Measurements from ENCODE around the gene PLEKHA1.

GRCh38 chr10:122469848-122470247 is 95.3 kb downstream of the PLEKHA1 start:
- TF ChIP-seq ELK1 (IDR thresholded peaks at IDR 0.05; ENCODE audit: borderline replicate concordance, low read depth, low read length) = no peak
- TF ChIP-seq RAD21 (IDR thresholded peaks at IDR 0.05; ENCODE audit: low read length) = no peak
- no peak for TF ChIP-seq CEBPB (IDR thresholded peaks at IDR 0.05; ENCODE audit: low read depth, low read length)
- TF ChIP-seq CTCF (conservative IDR thresholded peaks at IDR 0.05; ENCODE audit: low read depth, low read length) = no peak
- no peak for TF ChIP-seq RFX5 (IDR thresholded peaks at IDR 0.05; ENCODE audit: low read depth, low read length)
- TF ChIP-seq MAFK (IDR thresholded peaks at IDR 0.05; ENCODE audit: low read depth, low read length) = no peak
- no peak for TF ChIP-seq MXI1 (IDR thresholded peaks at IDR 0.05; ENCODE audit: borderline replicate concordance, low read depth, low read length)
- TF ChIP-seq POLR2A (IDR thresholded peaks at IDR 0.05; ENCODE audit: low read depth, low read length) = no peak
- no peak for TF ChIP-seq BHLHE40 (IDR thresholded peaks at IDR 0.05; ENCODE audit: low read depth, low read length)
- TF ChIP-seq FOS (IDR thresholded peaks at IDR 0.05; ENCODE audit: low read depth, low read length) = no peak
